Endothelial cell of umbilical vein (primary cell): Measurements from ENCODE around the gene MAP4K1. TPM values are rescaled to one million over a fixed set of nuclear protein-coding genes. Genes with fewer than 3 reads are reported as not detected.

Experiments used
- BruUV-seq: library from RNA; stranded (reverse); fragments of 400-500 nt; replicated peaks from 2 replicates; lab custom pipeline; 2021; lab: Mats Ljungman, UMichigan
- CTCF ChIA-PET: fragments of 300-600, 350-600 bp; sonication (Branson Sonifier 250); formaldehyde crosslinking; loops from one replicate; lab custom pipeline; 2021; ENCODE audit warnings: antibody characterized with exemption, inconsistent platforms; lab: Charles Lee
- POLR2A ChIA-PET: fragments of 300-600, 350-600 bp; sonication (Branson Sonifier 250); formaldehyde crosslinking; loops from one replicate; lab custom pipeline; 2021; ENCODE audit warnings: antibody characterized with exemption, inconsistent platforms; lab: Charles Lee
- DNase-seq: peaks from one replicate; pipeline ENCODE4 v3.0.0-alpha.2; 2011; ENCODE audit warnings: low read depth, low spot score
- FAIRE-seq: peaks from 2 replicates; lab custom pipeline; 2011; peaks lifted over from hg19 to GRCh38; lab: Jason Lieb, UNC
- H2AFZ ChIP-seq: 2 replicates; pipeline ENCODE4 v1.6.0; 2012; ENCODE audit warnings: low read depth, low read length, control low read depth, inconsistent platforms
- H3K27ac ChIP-seq: 2 replicates; pipeline ENCODE4 v1.5.1; 2011; ENCODE audit warnings: low read depth, mild to moderate bottlenecking, control low read depth, low read length, moderate library complexity; ENCODE audit not compliant: insufficient read depth
- H3K27me3 ChIP-seq, 2 experiments: 2 replicates each; pipeline versions ENCODE4 v1.6.0 to v1.6.1; 2011; ENCODE audit warnings: low read length in 2 of 2, mixed read lengths in 1 of 2; ENCODE audit not compliant: control insufficient read depth in 2 of 2, insufficient read depth in 2 of 2
- H3K36me3 ChIP-seq, 2 experiments: 2 replicates in 1 of 2; 3 replicates in 1 of 2; pipeline ENCODE4 v1.5.1; 2011; ENCODE audit warnings: low read length in 2 of 2, mild to moderate bottlenecking in 1 of 2, moderate library complexity in 1 of 2; ENCODE audit not compliant: control insufficient read depth in 2 of 2, insufficient read depth in 2 of 2; ENCODE audit errors: extremely low read depth in 1 of 2
- H3K4me1 ChIP-seq: 3 replicates; pipeline ENCODE4 v1.5.1; 2011; ENCODE audit warnings: mild to moderate bottlenecking, low read length; ENCODE audit not compliant: control insufficient read depth, insufficient read depth; ENCODE audit errors: extremely low read depth
- H3K4me2 ChIP-seq: 2 replicates; pipeline ENCODE4 v1.6.1; 2011; ENCODE audit warnings: low read length, control low read depth, mixed read lengths; ENCODE audit not compliant: insufficient read depth
- H3K4me3 ChIP-seq, 3 experiments: fragments of 200-600 bp in 1 of 3; sonication (generic), shearing (Covaris generic) in 1 of 3; replicated peaks in 1 of 3; 2 replicates each; pipeline ENCODE4 v1.5.1; 2011 to 2016; ENCODE audit warnings: control low read depth in 3 of 3, low read length in 3 of 3, mild to moderate bottlenecking in 2 of 3, inconsistent platforms in 1 of 3, low read depth in 1 of 3, moderate library complexity in 1 of 3; ENCODE audit not compliant: insufficient read depth in 1 of 3
- H3K79me2 ChIP-seq: 2 replicates; pipeline ENCODE4 v1.6.0; 2012; ENCODE audit warnings: low read length, inconsistent platforms; ENCODE audit not compliant: control insufficient read depth, insufficient read depth
- H3K9ac ChIP-seq: replicated peaks from 2 replicates; pipeline ENCODE3; 2011; ENCODE audit warnings: low read length, control low read depth; ENCODE audit not compliant: insufficient read depth; ENCODE audit errors: extremely low read depth
- H3K9me1 ChIP-seq: replicated peaks from 3 replicates; pipeline ENCODE4 v1.6.0; 2011; ENCODE audit warnings: mild to moderate bottlenecking, low read length; ENCODE audit not compliant: control insufficient read depth, insufficient read depth; ENCODE audit errors: extremely low read depth
- H3K9me3 ChIP-seq: replicated peaks from 2 replicates; pipeline ENCODE4 v1.5.1; 2012; ENCODE audit warnings: low read length, inconsistent platforms; ENCODE audit not compliant: control insufficient read depth, insufficient read depth
- H4K20me1 ChIP-seq: replicated peaks from 2 replicates; pipeline ENCODE3; 2011; ENCODE audit warnings: mild to moderate bottlenecking, low read length; ENCODE audit not compliant: control insufficient read depth, insufficient read depth; ENCODE audit errors: extremely low read depth
- EZH2 ChIP-seq: IDR thresholded peaks from 2 replicates; pipeline ENCODE4 v1.6.1; 2012; ENCODE audit warnings: borderline replicate concordance, low read depth, mild to moderate bottlenecking, moderate library complexity, low read length, inconsistent platforms; ENCODE audit not compliant: severe bottlenecking
- FOS ChIP-seq: IDR thresholded peaks from 2 replicates; pipeline ENCODE4 v1.6.1; 2011; ENCODE audit warnings: mild to moderate bottlenecking, low read length, moderate library complexity, borderline replicate concordance; ENCODE audit not compliant: insufficient read depth
- GATA2 ChIP-seq: IDR thresholded peaks from 2 replicates; pipeline ENCODE4 v1.7.0; 2011; ENCODE audit warnings: low read depth, mild to moderate bottlenecking, moderate library complexity, mixed read lengths, low read length; ENCODE audit not compliant: insufficient read length, insufficient read depth
- JUN ChIP-seq: IDR thresholded peaks from 2 replicates; pipeline ENCODE4 v1.6.1; 2011; ENCODE audit warnings: borderline replicate concordance, low read depth; ENCODE audit not compliant: insufficient read length, insufficient read depth
- MYC ChIP-seq: IDR thresholded peaks from one replicate; pipeline ENCODE4 v1.6.1; 2011; ENCODE audit warnings: mild to moderate bottlenecking, low read depth, low read length
- POLR2A ChIP-seq: IDR thresholded peaks from 2 replicates; pipeline ENCODE4 v1.6.1; 2012; ENCODE audit warnings: low read depth, mild to moderate bottlenecking, control low read depth, low read length
- dilution Hi-C: fragments of 300-500 bp; cut with MboI; formaldehyde crosslinking; loops from one replicate; pipeline ENCODE4 v1.15.0; 2019; ENCODE audit warnings: low sequenced_read_pairs; ENCODE audit not compliant: extremely low pct_ligation_motif_present
- intact Hi-C: fragments of 100-400 bp; cut with micrococcal nuclease; formaldehyde crosslinking; loops from one replicate; pipeline ENCODE4 v1.10.0; 2022
- polyA plus RNA-seq, 4 experiments: library from polyadenylated mRNA; depleted of rRNA in 3 of 4; stranded (reverse) in 3 of 4; unstranded in 1 of 4; fragments of >200 nt; gene quantifications; 2 replicates each; pipeline versions ENCODE4 v1.2.1 to v1.2.3, GENCODE V29; 2011 to 2012; ENCODE audit warnings: missing spikeins in 1 of 4
- total RNA-seq: library from RNA; stranded (reverse); gene quantifications from 2 replicates; pipeline ENCODE4 v1.2.3, GENCODE V29; 2021
- TF ChIP-seq, protein P1 (sequence below), 2 donors: IDR thresholded peaks; 1 replicate in 1 of 2; 2 replicates in 1 of 2; pipeline ENCODE4 v1.5.1; 2011; ENCODE audit warnings: low read length in 2 of 2, mild to moderate bottlenecking in 2 of 2, moderate library complexity in 2 of 2, control low read depth in 1 of 2, inconsistent platforms in 1 of 2, low read depth in 1 of 2; ENCODE audit not compliant: insufficient read depth in 1 of 2; ENCODE audit errors: extremely low read depth in 1 of 2
- TF ChIP-seq, protein P2 (sequence below): IDR thresholded peaks from 2 replicates; pipeline ENCODE4 v1.6.1; 2011; ENCODE audit not compliant: insufficient read depth, insufficient read length

MAP4K1 gene
- total and polyA plus RNA-seq, 2 donors (not counting 3 experiments of a cell fraction or from before 2014, with no cell fraction given), result 0.12 to 1.6 TPM

DNA sequence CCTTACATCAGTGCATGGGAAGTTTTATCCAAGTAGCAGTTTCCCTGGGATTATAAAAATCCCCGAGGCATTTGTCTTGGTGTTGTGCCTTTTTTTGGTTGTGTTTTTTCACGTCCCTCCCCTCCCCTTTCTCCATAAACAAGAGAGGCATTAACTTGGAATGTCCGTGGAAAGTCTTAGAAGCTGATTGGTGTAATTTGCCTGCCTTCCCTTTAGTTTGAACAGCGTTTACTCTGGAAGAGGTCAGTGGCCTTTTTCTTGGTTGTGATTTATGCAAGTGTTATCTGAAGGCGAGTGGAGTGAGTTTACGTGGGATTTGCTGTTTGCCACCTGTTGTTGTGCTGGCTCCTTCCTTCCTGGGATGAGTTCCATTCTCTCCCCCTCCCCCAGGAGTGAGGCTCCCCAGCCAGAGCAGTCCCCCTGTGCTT, 36.9 kb upstream of the MAP4K1 start:
- H3K9me3 ChIP-seq, result no peaks in the 10 kb centered on the region
- DNase-seq, result peak; percentile 78
- H3K27ac ChIP-seq, result peak overlapping the region; percentile 54
- TF ChIP-seq POLR2A (no peak), EZH2 (no peak), JUN (no peak), FOS (no peak), MYC (no peak), GATA2 (no peak)
- TF ChIP-seq, protein P1, sequence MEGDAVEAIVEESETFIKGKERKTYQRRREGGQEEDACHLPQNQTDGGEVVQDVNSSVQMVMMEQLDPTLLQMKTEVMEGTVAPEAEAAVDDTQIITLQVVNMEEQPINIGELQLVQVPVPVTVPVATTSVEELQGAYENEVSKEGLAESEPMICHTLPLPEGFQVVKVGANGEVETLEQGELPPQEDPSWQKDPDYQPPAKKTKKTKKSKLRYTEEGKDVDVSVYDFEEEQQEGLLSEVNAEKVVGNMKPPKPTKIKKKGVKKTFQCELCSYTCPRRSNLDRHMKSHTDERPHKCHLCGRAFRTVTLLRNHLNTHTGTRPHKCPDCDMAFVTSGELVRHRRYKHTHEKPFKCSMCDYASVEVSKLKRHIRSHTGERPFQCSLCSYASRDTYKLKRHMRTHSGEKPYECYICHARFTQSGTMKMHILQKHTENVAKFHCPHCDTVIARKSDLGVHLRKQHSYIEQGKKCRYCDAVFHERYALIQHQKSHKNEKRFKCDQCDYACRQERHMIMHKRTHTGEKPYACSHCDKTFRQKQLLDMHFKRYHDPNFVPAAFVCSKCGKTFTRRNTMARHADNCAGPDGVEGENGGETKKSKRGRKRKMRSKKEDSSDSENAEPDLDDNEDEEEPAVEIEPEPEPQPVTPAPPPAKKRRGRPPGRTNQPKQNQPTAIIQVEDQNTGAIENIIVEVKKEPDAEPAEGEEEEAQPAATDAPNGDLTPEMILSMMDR (IDR thresholded peaks at IDR 0.05; ENCODE audit: extremely low read depth in 1 of 2, insufficient read depth in 1 of 2, low read depth in 1 of 2, low read length in 2 of 2), result no peak
- TF ChIP-seq, protein P2, sequence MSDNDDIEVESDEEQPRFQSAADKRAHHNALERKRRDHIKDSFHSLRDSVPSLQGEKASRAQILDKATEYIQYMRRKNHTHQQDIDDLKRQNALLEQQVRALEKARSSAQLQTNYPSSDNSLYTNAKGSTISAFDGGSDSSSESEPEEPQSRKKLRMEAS, result no peak
- H3K36me3 ChIP-seq, result no peaks in the 10 kb centered on the region
- peak; percentile 66 for FAIRE-seq
- ChIA-PET CTCF (interaction anchor here (1.4 kb wide), 1 partner anchor 18 kb away, joined by 4 read pairs; no protein-coding TSS in a partner anchor), POLR2A (no interaction called here)
- H3K9me1 ChIP-seq, result no peaks in the 10 kb centered on the region
- peaks cover 88% of the 10 kb centered on the region for H3K4me1 ChIP-seq
- no peaks in the 10 kb centered on the region for H4K20me1 ChIP-seq
- peak overlapping the region; percentile 23 for H3K9ac ChIP-seq
- intact Hi-C loops, result no loop called here
- H3K4me3 ChIP-seq, result no peak overlapping the region
- dilution Hi-C loops, result no loop called here
- no TSS peak for BruUV-seq
- H2AFZ ChIP-seq, result no peak overlapping the region
- no peaks in the 10 kb centered on the region for H3K27me3 ChIP-seq
- H3K4me2 ChIP-seq, result peak overlapping the region; percentile 9
- peaks cover 100% of the 10 kb centered on the region for H3K79me2 ChIP-seq
